H9 (cell line): Measurements from ENCODE around the gene RELL1. TPM values are rescaled to one million over a fixed set of nuclear protein-coding genes. Genes with fewer than 3 reads are reported as not detected.

Experiments used
- DNase-seq: peaks from one replicate; pipeline ENCODE4 v3.0.0-alpha.2; 2017
- H2AFZ ChIP-seq: one replicate; pipeline ENCODE4 v1.6.1; 2013; ENCODE audit warnings: mild to moderate bottlenecking, low read length, control low read depth, moderate library complexity
- H2AK5ac ChIP-seq: 2 replicates; pipeline ENCODE4 v1.6.1; 2013; ENCODE audit warnings: low read length, control low read depth, mixed read lengths; ENCODE audit not compliant: insufficient read length
- H2BK120ac ChIP-seq: one replicate; pipeline ENCODE4 v1.6.1; 2013; ENCODE audit warnings: low read depth, mild to moderate bottlenecking, low read length, control low read depth, inconsistent platforms; ENCODE audit not compliant: poor library complexity, severe bottlenecking
- H2BK12ac ChIP-seq: 2 replicates; pipeline ENCODE4 v1.6.1; 2013; ENCODE audit warnings: low read length, control low read depth, mixed read lengths, low read depth; ENCODE audit not compliant: insufficient read length
- H2BK15ac ChIP-seq: 2 replicates; pipeline ENCODE4 v1.6.1; 2013; ENCODE audit warnings: low read depth, low read length, control low read depth
- H2BK20ac ChIP-seq: one replicate; pipeline ENCODE4 v1.6.1; 2013; ENCODE audit warnings: low read depth, mild to moderate bottlenecking, low read length, control low read depth, inconsistent platforms; ENCODE audit not compliant: poor library complexity, severe bottlenecking
- H2BK5ac ChIP-seq: 2 replicates; pipeline ENCODE4 v1.6.1; 2013; ENCODE audit warnings: low read length, control low read depth, mixed read lengths; ENCODE audit not compliant: insufficient read length
- H3K14ac ChIP-seq: 2 replicates; pipeline ENCODE4 v1.6.1; 2013; ENCODE audit warnings: low read length, control low read depth; ENCODE audit not compliant: insufficient read depth
- H3K18ac ChIP-seq: 2 replicates; pipeline ENCODE4 v1.6.1; 2013; ENCODE audit warnings: low read depth, mild to moderate bottlenecking, mixed read lengths, low read length, control low read depth; ENCODE audit not compliant: insufficient read length
- H3K23ac ChIP-seq: 2 replicates; pipeline ENCODE4 v1.6.1; 2013; ENCODE audit warnings: low read length, control low read depth, mixed read lengths, low read depth; ENCODE audit not compliant: insufficient read length
- H3K23me2 ChIP-seq: 2 replicates; pipeline ENCODE4 v1.6.1; 2013; ENCODE audit warnings: low read depth, mild to moderate bottlenecking, mixed read lengths, low read length, control low read depth; ENCODE audit not compliant: insufficient read length, poor library complexity, severe bottlenecking
- H3K27ac ChIP-seq: 2 replicates; pipeline ENCODE4 v1.5.1; 2013; ENCODE audit warnings: low read length, control low read depth, mixed read lengths, low read depth; ENCODE audit not compliant: insufficient read length
- H3K27me3 ChIP-seq: 2 replicates; pipeline ENCODE4 v1.6.1; 2013; ENCODE audit warnings: low read length, control low read depth, inconsistent platforms; ENCODE audit not compliant: insufficient read depth
- H3K4ac ChIP-seq: 2 replicates; pipeline ENCODE4 v1.6.1; 2013; ENCODE audit warnings: low read depth, mild to moderate bottlenecking, control low read depth, inconsistent platforms, low read length, moderate library complexity
- H3K4me1 ChIP-seq: 2 replicates; pipeline ENCODE4 v1.6.1; 2013; ENCODE audit warnings: low read length, control low read depth, inconsistent platforms; ENCODE audit not compliant: insufficient read depth
- H3K4me2 ChIP-seq: 2 replicates; pipeline ENCODE4 v1.6.1; 2013; ENCODE audit warnings: low read length, control low read depth, mixed read lengths; ENCODE audit not compliant: insufficient read length, insufficient read depth
- H3K56ac ChIP-seq: 2 replicates; pipeline ENCODE4 v1.6.1; 2013; ENCODE audit warnings: low read depth, mild to moderate bottlenecking, mixed read lengths, low read length, control low read depth; ENCODE audit not compliant: insufficient read length
- H3K79me1 ChIP-seq: 2 replicates; pipeline ENCODE4 v1.6.1; 2013; ENCODE audit warnings: low read depth, mild to moderate bottlenecking, moderate library complexity, low read length, control low read depth, inconsistent platforms; ENCODE audit not compliant: insufficient read depth, poor library complexity, severe bottlenecking
- H3K79me2 ChIP-seq: 2 replicates; pipeline ENCODE4 v1.6.1; 2013; ENCODE audit warnings: low read length, control low read depth, inconsistent platforms; ENCODE audit not compliant: insufficient read depth
- H3K9ac ChIP-seq: 2 replicates; pipeline ENCODE4 v1.6.1; 2013; ENCODE audit warnings: low read length, control low read depth, mixed read lengths; ENCODE audit not compliant: insufficient read length; ENCODE audit errors: extremely low read depth
- H3K9me3 ChIP-seq: one replicate; pipeline ENCODE4 v1.6.1; 2013; ENCODE audit warnings: low read depth, low read length, inconsistent platforms; ENCODE audit not compliant: control insufficient read depth
- H3T11ph ChIP-seq: one replicate; pipeline ENCODE4 v1.6.1; 2013; ENCODE audit warnings: mild to moderate bottlenecking, low read length, control low read depth, inconsistent platforms
- H4K20me1 ChIP-seq: one replicate; pipeline ENCODE4 v1.6.1; 2013; ENCODE audit not compliant: control insufficient read depth, insufficient read length, insufficient read depth
- H4K5ac ChIP-seq: 2 replicates; pipeline ENCODE4 v1.6.1; 2013; ENCODE audit warnings: low read depth, mild to moderate bottlenecking, mixed read lengths, low read length, control low read depth; ENCODE audit not compliant: insufficient read length
- H4K8ac ChIP-seq: replicated peaks from 2 replicates; pipeline ENCODE4 v1.6.1; 2013; ENCODE audit warnings: low read length, control low read depth, mixed read lengths, low read depth; ENCODE audit not compliant: insufficient read length
- H4K91ac ChIP-seq: 2 replicates; pipeline ENCODE4 v1.6.1; 2013; ENCODE audit warnings: low read depth, mild to moderate bottlenecking, moderate library complexity, mixed read lengths, low read length, control low read depth; ENCODE audit not compliant: insufficient read length
- H3K27ac Mint-ChIP-seq, 3 experiments: 2 replicates in 2 of 3; 3 replicates in 1 of 3; pipeline ENCODE4 v1.8.0; 2020 to 2021; ENCODE audit warnings: mixed read lengths in 3 of 3, mild to moderate bottlenecking in 1 of 3, moderate library complexity in 1 of 3
- H3K27me3 Mint-ChIP-seq: 2 replicates; pipeline ENCODE4 v1.8.0; 2021; ENCODE audit warnings: low read depth, mild to moderate bottlenecking, moderate library complexity, mixed read lengths
- H3K36me3 Mint-ChIP-seq, 3 experiments: 2 replicates in 2 of 3; 3 replicates in 1 of 3; pipeline ENCODE4 v1.8.0; 2020 to 2021; ENCODE audit warnings: low read depth in 3 of 3, mixed read lengths in 3 of 3; ENCODE audit not compliant: insufficient read depth in 1 of 3
- H3K4me1 Mint-ChIP-seq, 2 experiments: 2 replicates each; pipeline ENCODE4 v1.8.0; 2020; ENCODE audit warnings: mixed read lengths in 2 of 2
- H3K4me3 Mint-ChIP-seq, 2 experiments: 2 replicates in 1 of 2; 3 replicates in 1 of 2; pipeline ENCODE4 v1.8.0; 2020 to 2021; ENCODE audit warnings: mild to moderate bottlenecking in 2 of 2, mixed read lengths in 2 of 2, moderate library complexity in 1 of 2
- H3K9me3 Mint-ChIP-seq, 2 experiments: 2 replicates in 1 of 2; 3 replicates in 1 of 2; pipeline ENCODE4 v1.8.0; 2020; ENCODE audit warnings: mild to moderate bottlenecking in 2 of 2, mixed read lengths in 2 of 2, moderate library complexity in 1 of 2
- WGBS: extraction: QIAGEN DNeasy Blood & Tissue Kit; methylation state at CpG from one replicate; pipeline ENCODE4 v1.1.7; 2013; ENCODE audit warnings: missing lambda C conversion rate, low lambda C conversion rate, mixed read lengths; ENCODE audit not compliant: insufficient read length; ENCODE audit errors: extremely low coverage; 5-methylcytosine and 5-hydroxymethylcytosine counted together
- total RNA-seq: library from RNA; stranded (reverse); gene quantifications from 2 replicates; pipeline ENCODE4 v1.2.1, GENCODE V29; 2021
- TF ChIP-seq, protein P1 (sequence below): fragments of 200-600 bp; sonication (generic); conservative IDR thresholded peaks from 3 replicates; pipeline ENCODE4 v1.8.0; 2021; ENCODE audit warnings: antibody characterized with exemption, mild to moderate bottlenecking

RELL1 gene
- total RNA-seq, 1 experiment from 2014 or later, result 10.8 TPM

- H2BK15ac ChIP-seq, result no peak overlapping the region
- peaks cover 4% of the 10 kb centered on the region; the same call in 1 of the 2 replicates for H3K4me1 ChIP-seq
- no peak overlapping the region for H2AFZ ChIP-seq
- no peak overlapping the region for H3K14ac ChIP-seq
- H2BK5ac ChIP-seq, result no peak overlapping the region
- H2AK5ac ChIP-seq, result no peak overlapping the region
- H2BK12ac ChIP-seq, result no peak overlapping the region
- no peak overlapping the region for H3K56ac ChIP-seq
- H3K4me1 Mint-ChIP-seq, result peaks cover 7 to 8% of the 10 kb centered on the region in 2 experiments
- H3K79me2 ChIP-seq, result no peaks in the 10 kb centered on the region
- H3K79me1 ChIP-seq, result no peaks in the 10 kb centered on the region
- no peak for DNase-seq
- H2BK120ac ChIP-seq, result no peak overlapping the region
- no peak overlapping the region for H3K4ac ChIP-seq
- H2BK20ac ChIP-seq, result no peak overlapping the region
- H4K20me1 ChIP-seq, result no peaks in the 10 kb centered on the region
- no peak overlapping the region for H3K23ac ChIP-seq
- no peak overlapping the region for H3K27ac Mint-ChIP-seq
- TF ChIP-seq, protein P1, sequence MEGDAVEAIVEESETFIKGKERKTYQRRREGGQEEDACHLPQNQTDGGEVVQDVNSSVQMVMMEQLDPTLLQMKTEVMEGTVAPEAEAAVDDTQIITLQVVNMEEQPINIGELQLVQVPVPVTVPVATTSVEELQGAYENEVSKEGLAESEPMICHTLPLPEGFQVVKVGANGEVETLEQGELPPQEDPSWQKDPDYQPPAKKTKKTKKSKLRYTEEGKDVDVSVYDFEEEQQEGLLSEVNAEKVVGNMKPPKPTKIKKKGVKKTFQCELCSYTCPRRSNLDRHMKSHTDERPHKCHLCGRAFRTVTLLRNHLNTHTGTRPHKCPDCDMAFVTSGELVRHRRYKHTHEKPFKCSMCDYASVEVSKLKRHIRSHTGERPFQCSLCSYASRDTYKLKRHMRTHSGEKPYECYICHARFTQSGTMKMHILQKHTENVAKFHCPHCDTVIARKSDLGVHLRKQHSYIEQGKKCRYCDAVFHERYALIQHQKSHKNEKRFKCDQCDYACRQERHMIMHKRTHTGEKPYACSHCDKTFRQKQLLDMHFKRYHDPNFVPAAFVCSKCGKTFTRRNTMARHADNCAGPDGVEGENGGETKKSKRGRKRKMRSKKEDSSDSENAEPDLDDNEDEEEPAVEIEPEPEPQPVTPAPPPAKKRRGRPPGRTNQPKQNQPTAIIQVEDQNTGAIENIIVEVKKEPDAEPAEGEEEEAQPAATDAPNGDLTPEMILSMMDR, result no peak
- H3K27me3 Mint-ChIP-seq, result no peaks in the 10 kb centered on the region
- no peaks in the 10 kb centered on the region for H3K36me3 Mint-ChIP-seq
- no peak overlapping the region for H3K27ac ChIP-seq
- no peaks in the 10 kb centered on the region for H3K9me3 ChIP-seq
- H3K9ac ChIP-seq, result no peak overlapping the region
- H3K4me3 Mint-ChIP-seq, result no peak overlapping the region
- H3K9me3 Mint-ChIP-seq, result no peaks in the 10 kb centered on the region
- no peak overlapping the region for H3T11ph ChIP-seq
- no peaks in the 10 kb centered on the region for H3K23me2 ChIP-seq
- H4K91ac ChIP-seq, result no peak overlapping the region
- H4K5ac ChIP-seq, result no peak overlapping the region
- no peak overlapping the region for H4K8ac ChIP-seq
- no CpG with 5 or more reads among the region's 4 CpGs for WGBS
- H3K18ac ChIP-seq, result no peak overlapping the region
- no peak overlapping the region for H3K4me2 ChIP-seq
- no peaks in the 10 kb centered on the region for H3K27me3 ChIP-seq
These were observed 89.1 kb downstream of the RELL1 start for GRCh38 chr4:37597034-37597433.
